ENCODE measurements around the gene RNF123.
A peak's percentile ranks its signal among the peaks of the same experiment; 100 is the strongest.

RNF123 gene

DNA sequence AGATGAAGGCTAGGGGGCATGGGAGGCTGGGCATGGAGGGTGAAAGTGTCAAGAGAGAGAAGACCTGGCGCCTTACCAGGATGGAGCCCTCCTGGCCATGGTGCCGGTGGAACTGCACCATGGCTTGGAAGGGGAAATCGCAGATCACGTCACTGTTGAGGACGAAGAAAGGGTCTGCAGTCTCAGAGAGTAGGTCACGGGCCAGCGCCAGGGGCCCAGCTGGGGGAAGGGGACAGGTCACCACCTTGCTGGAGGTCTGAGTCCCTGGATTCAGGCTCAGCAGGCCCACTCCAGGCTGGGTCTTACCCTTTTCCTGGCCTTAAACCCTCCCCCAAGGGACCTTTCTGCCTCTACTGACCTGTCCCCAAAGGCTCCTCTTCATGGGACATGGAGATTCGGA is 33.5 kb downstream of the RNF123 start:
- peak overlapping the region; percentile 99 for H3K4me3 ChIP-seq (replicated peaks in 1 of 2; ENCODE audit: low read depth in 2 of 2, low read length in 2 of 2)
- DNase-seq (ENCODE audit: low read depth in 2 of 2) = no peak
- TF ChIP-seq CTCF (IDR thresholded peaks at IDR 0.05; ENCODE audit: low read depth, low read length) = no peak

GRCh38 chr3:49723296-49723627 is 33.9 kb downstream of the RNF123 start:
- peak; percentile 45 to 48 for DNase-seq (ENCODE audit: low read depth in 2 of 2)
- H3K4me3 ChIP-seq (replicated peaks in 1 of 2; ENCODE audit: low read depth in 2 of 2, low read length in 2 of 2) = peak overlapping the region; percentile 99
- no peak for TF ChIP-seq CTCF (IDR thresholded peaks at IDR 0.05; ENCODE audit: low read depth, low read length)

GRCh38 chr3:49723628-49724551 is 34.5 kb downstream of the RNF123 start, which contains the start of gene GMPPB:
TSS of gene GMPPB (minus strand) at chr3:49723951. CDS start at chr3:49723726, 225 bp downstream.
- no peak for TF ChIP-seq CTCF (IDR thresholded peaks at IDR 0.05; ENCODE audit: low read depth, low read length)
- DNase-seq (ENCODE audit: low read depth in 2 of 2) = peak; percentile 97 to 98
- H3K4me3 ChIP-seq (replicated peaks in 1 of 2; ENCODE audit: low read depth in 2 of 2, low read length in 2 of 2) = peak within 1 kb of the TSS; percentile 99

GRCh38 chr3:49724586-49724985 is 35.2 kb downstream of the RNF123 start:
- DNase-seq (ENCODE audit: low read depth in 2 of 2) = no peak
- peak overlapping the region in 1 of 2 donors; percentile 58 for H3K4me3 ChIP-seq (replicated peaks in 1 of 2; ENCODE audit: low read depth in 2 of 2, low read length in 2 of 2)
- TF ChIP-seq CTCF (IDR thresholded peaks at IDR 0.05; ENCODE audit: low read depth, low read length) = no peak

- no peak overlapping the region for H3K4me3 ChIP-seq (replicated peaks in 1 of 2; ENCODE audit: low read depth in 2 of 2, low read length in 2 of 2)
- no peak for TF ChIP-seq CTCF (IDR thresholded peaks at IDR 0.05; ENCODE audit: low read depth, low read length)
- DNase-seq (ENCODE audit: low read depth in 2 of 2) = no peak
Measured at GRCh38 chr3:49725906-49726681, 36.7 kb downstream of the RNF123 start.

- no peak for TF ChIP-seq CTCF (IDR thresholded peaks at IDR 0.05; ENCODE audit: low read depth, low read length)
- no peak for DNase-seq (ENCODE audit: low read depth in 2 of 2)
Measured at GRCh38 chr3:49727154-49727923, 38.0 kb downstream of the RNF123 start.

More at GRCh38 chr3:49727154-49727923, 38.0 kb downstream of the RNF123 start:
- no peak overlapping the region for H3K4me3 ChIP-seq (replicated peaks in 1 of 2; ENCODE audit: low read depth in 2 of 2, low read length in 2 of 2)

Measured in cardiac fibroblast (primary cell).